ENCODE results near the gene FAM181B. TPM values are rescaled to one million over a fixed set of nuclear protein-coding genes. Genes with fewer than 3 reads are reported as not detected.

The FAM181B gene
- total RNA-seq, 1 experiment from 2014 or later: 0.44 TPM

GRCh38 chr11:82718821-82719220 lies 14.8 kb downstream of the FAM181B start:
- WGBS (ENCODE audit: extremely low coverage, insufficient read length, low lambda C conversion rate): no CpG with 5 or more reads among the region's 3 CpGs
- no peak overlapping the region for H3K56ac ChIP-seq (ENCODE audit: insufficient read length, low read depth, low read length)
- no peak overlapping the region; a peak in 1 of 7 replicates for H3K27ac Mint-ChIP-seq
- H3K14ac ChIP-seq (ENCODE audit: insufficient read depth, low read length): no peak overlapping the region
- no peak overlapping the region for H4K91ac ChIP-seq (ENCODE audit: insufficient read length, low read depth, low read length)
- no peaks in the 10 kb centered on the region for H3K79me2 ChIP-seq (ENCODE audit: insufficient read depth, low read length)
- no peak overlapping the region for H2AFZ ChIP-seq (ENCODE audit: low read length)
- H3T11ph ChIP-seq (ENCODE audit: low read length): no peak overlapping the region
- H3K4me2 ChIP-seq (ENCODE audit: insufficient read depth, insufficient read length, low read length): no peak overlapping the region
- H3K23ac ChIP-seq (ENCODE audit: insufficient read length, low read depth, low read length): no peak overlapping the region
- H3K4ac ChIP-seq (ENCODE audit: low read depth, low read length): no peak overlapping the region
- no peaks in the 10 kb centered on the region for H3K9me3 ChIP-seq (ENCODE audit: control insufficient read depth, low read depth, low read length)
- no peaks in the 10 kb centered on the region for H3K36me3 Mint-ChIP-seq (ENCODE audit: insufficient read depth in 1 of 3, low read depth in 3 of 3)
- H2BK15ac ChIP-seq (ENCODE audit: low read depth, low read length): no peak overlapping the region
- no peaks in the 10 kb centered on the region; the same call in 1 of the 2 replicates for H3K27me3 Mint-ChIP-seq (ENCODE audit: low read depth)
- TF ChIP-seq CTCF (conservative IDR thresholded peaks at IDR 0.05): no peak
- no peaks in the 10 kb centered on the region for H3K4me1 ChIP-seq (ENCODE audit: insufficient read depth, low read length)
- peaks cover 6 to 21% of the 10 kb centered on the region in 2 experiments for H3K4me1 Mint-ChIP-seq
- H3K4me3 Mint-ChIP-seq: no peak overlapping the region
- no peak overlapping the region for H2BK120ac ChIP-seq (ENCODE audit: low read depth, low read length, poor library complexity, severe bottlenecking)
- no peaks in the 10 kb centered on the region for H3K79me1 ChIP-seq (ENCODE audit: insufficient read depth, low read depth, low read length, poor library complexity, severe bottlenecking)
- H4K8ac ChIP-seq (replicated peaks; ENCODE audit: insufficient read length, low read depth, low read length): no peak overlapping the region
- H3K9ac ChIP-seq (ENCODE audit: extremely low read depth, insufficient read length, low read length): no peak overlapping the region
- no peaks in the 10 kb centered on the region for H3K23me2 ChIP-seq (ENCODE audit: insufficient read length, low read depth, low read length, poor library complexity, severe bottlenecking)
- H4K20me1 ChIP-seq (ENCODE audit: control insufficient read depth, insufficient read depth, insufficient read length): no peaks in the 10 kb centered on the region
- H2AK5ac ChIP-seq (ENCODE audit: insufficient read length, low read length): no peak overlapping the region
- H2BK12ac ChIP-seq (ENCODE audit: insufficient read length, low read depth, low read length): no peak overlapping the region
- no peaks in the 10 kb centered on the region for H3K9me3 Mint-ChIP-seq
- H2BK20ac ChIP-seq (ENCODE audit: low read depth, low read length, poor library complexity, severe bottlenecking): no peak overlapping the region
- no peak overlapping the region for H3K27ac ChIP-seq (ENCODE audit: insufficient read length, low read depth, low read length)
- no peaks in the 10 kb centered on the region for H3K27me3 ChIP-seq (ENCODE audit: insufficient read depth, low read length)
- DNase-seq: no peak
- no peak overlapping the region for H2BK5ac ChIP-seq (ENCODE audit: insufficient read length, low read length)
- H4K5ac ChIP-seq (ENCODE audit: insufficient read length, low read depth, low read length): no peak overlapping the region
- H3K18ac ChIP-seq (ENCODE audit: insufficient read length, low read depth, low read length): no peak overlapping the region

Data from H9 (cell line).